GM21619 (cell line): ENCODE data around the gene TMEM60.
"Not testable (repeated sequence)": the region's sequence is repeated elsewhere in the genome, so short reads cannot be mapped to it uniquely, and the experiment has no call there.

Experiments
- ATAC-seq: cut with Tn5 transposase; IDR thresholded peaks from one replicate; pipeline ENCODE4 v1.9.1; 2021; ENCODE audit not compliant: unreplicated experiment

The TMEM60 gene, protein sequence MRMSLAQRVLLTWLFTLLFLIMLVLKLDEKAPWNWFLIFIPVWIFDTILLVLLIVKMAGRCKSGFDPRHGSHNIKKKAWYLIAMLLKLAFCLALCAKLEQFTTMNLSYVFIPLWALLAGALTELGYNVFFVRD

GRCh38 chr7:77798394-77799077, at the start of gene TMEM60, which contains the start of gene PHTF2:
TMEM60 (minus strand) TSS chr7:77798434; CDS start chr7:77794373, 4,061 bp downstream.
PHTF2 (plus strand) TSS chr7:77798773.
- ATAC-seq = peak; percentile 90

- no peak for ATAC-seq
Observed at GRCh38 chr7:77846317-77847092, 48.3 kb upstream of the TMEM60 start.

GRCh38 chr7:77843194-77843593, 45.0 kb upstream of the TMEM60 start:
- ATAC-seq = no peak

DNA sequence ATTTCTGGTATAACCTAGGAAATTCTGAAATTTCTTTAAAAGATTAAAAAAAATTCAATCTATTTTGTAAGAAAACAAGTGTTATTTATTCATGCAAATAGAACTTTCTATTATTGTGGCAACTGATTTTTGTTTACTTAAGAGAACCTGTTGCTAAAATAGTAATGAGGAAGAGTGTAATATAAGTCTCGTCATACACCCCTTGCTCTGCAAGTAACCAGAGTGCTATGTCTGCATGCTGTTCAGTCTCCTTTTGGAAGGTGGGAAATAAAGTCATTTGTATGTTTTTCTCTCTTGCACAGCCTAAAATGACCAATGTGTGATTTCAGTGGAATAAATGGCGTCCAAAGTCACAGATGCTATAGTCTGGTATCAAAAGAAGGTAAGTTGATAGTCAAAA, 41.7 kb upstream of the TMEM60 start:
- no peak for ATAC-seq

GRCh38 chr7:77838929-77839491, 40.8 kb upstream of the TMEM60 start:
- ATAC-seq = no peak

GRCh38 chr7:77837966-77838365, 39.7 kb upstream of the TMEM60 start:
- ATAC-seq = no peak

GRCh38 chr7:77837275-77837674, 39.0 kb upstream of the TMEM60 start:
- no peak for ATAC-seq

GRCh38 chr7:77836425-77836824, 38.2 kb upstream of the TMEM60 start:
- not testable (repeated sequence) for ATAC-seq

DNA sequence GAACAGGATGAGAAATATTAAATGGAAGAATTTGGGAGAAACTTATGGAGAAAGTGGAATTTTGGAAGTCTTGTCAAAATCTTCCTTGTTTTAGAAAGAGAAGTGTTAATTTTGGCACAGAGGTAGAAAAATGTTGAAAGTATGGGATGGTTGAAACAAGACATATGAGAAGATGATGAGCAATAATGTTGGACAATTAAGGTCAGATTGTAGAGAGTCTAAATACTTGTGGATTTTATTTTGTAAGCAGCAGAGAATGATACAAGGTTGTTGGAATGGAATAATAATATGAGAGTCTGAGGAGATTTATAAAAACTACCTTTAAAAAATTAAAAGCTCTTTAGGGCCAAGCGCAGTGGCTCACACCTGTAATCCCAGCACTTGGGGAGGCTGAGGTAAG, 34.9 kb upstream of the TMEM60 start:
- no peak for ATAC-seq

DNA sequence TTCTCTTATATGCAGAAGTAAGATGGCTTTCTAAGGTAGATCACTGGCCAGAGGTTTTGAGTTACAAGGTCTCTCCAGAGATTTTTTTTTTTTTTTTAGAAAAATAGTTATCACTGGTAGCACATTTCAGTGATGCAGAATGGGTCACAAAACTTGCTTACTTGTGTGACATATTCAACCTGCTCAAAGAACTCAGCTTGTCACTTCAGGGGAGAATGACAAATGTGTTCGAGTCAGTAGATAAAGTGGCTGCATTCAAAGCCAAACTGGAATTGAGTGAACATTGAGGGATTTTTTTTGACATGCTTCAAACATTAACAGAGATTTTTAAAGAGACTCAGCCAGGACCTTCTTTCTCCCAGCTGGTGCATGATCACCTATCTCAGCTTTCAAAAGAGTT, 33.7 kb upstream of the TMEM60 start:
- ATAC-seq = no peak

DNA sequence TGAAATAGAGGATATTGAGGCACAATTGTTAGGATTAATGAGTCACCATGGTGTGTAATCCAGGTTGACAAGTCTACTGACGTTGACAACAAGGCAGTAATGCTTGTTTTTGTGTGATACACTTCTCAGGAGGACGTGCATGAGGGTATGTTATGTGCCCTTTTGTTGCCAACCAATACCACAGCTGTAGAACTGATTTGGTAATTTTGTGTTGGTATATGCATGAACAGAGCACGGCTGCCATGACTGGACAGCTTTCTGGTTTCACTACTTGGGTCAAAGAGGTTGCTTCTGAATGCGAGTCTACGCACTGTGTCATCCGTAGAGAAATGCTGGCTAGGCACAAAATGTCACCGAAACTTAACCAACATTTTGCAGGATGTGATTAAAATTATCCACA, 33.2 kb upstream of the TMEM60 start:
- no peak for ATAC-seq

GRCh38 chr7:77830649-77831355, 32.6 kb upstream of the TMEM60 start:
- ATAC-seq = no peak

DNA sequence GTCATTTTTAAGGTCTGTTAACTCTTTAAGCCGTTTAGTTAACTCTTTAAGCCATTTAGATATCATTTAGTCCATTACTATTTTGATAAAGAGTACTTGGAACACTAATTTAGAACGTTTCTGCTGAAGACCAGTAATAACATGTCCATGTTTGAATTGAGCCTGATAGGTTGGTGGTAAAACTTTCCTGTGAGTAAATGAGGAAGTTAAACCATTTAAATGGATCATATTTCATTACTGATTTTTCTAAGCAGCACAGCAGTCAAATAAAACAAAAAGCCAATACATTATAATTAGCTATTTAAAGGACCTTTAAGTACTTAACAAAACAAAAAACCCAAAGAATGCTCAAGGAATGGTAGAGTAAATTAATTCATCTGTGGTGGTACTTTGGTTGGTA, 29.8 kb upstream of the TMEM60 start:
- no peak for ATAC-seq

DNA sequence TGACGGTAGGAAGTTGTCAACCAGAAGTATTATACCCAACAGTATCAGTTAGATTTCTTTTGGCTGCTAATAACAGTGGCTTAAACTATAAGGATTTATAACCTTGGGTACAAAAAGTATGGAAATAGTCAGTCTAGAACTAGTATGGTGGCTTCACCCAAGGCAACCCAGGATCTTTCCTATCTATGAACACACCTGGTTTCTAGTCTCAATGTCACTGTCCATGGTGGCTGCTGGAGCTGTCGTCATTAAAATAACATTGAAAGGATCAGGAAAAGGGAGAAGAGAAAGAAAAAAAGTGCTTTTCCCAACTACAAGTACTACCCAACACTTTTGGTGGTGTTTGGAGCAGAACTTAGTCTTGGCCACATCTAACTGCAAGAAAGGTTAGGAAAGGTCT, 28.1 kb upstream of the TMEM60 start:
- ATAC-seq = no peak

DNA sequence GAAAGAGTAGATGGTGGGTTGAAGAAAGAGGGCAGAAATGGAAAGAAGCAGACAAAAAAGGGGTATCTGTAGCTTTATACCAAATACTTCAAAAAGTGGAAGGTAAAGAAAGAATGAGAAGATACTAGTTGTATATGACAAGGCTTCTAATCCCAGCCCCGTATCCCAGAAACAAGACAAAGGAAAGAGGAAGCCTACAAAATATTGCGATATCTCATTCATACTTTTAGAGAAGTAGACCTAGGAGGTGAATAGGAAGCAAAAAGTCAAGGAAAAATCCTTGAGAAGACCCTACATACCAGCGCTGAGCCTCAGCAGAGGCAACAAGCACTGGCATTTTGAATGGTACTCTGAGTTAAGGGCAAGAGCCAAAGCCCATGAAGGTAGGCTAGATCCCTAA, 26.9 kb upstream of the TMEM60 start:
- ATAC-seq = no peak

DNA sequence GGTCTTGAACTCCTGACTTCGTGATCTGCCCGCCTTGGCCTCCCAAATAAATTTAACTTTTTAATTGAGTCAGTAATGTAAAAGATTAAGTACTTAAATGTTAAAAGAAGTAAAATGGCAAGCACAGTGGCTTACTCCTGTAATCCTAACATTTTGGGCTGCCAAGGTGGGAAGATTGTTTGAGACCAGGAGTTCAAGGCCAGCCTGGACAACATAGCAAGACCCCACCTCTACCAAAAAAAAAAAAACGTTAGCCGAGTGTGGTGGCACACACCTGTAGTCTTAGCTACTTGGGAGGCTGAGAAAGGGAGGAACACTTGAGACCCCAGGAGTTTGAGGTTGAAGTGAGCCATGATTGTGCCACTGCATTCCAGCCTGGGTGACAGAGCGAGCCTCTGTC, 26.4 kb upstream of the TMEM60 start:
- ATAC-seq = no peak

DNA sequence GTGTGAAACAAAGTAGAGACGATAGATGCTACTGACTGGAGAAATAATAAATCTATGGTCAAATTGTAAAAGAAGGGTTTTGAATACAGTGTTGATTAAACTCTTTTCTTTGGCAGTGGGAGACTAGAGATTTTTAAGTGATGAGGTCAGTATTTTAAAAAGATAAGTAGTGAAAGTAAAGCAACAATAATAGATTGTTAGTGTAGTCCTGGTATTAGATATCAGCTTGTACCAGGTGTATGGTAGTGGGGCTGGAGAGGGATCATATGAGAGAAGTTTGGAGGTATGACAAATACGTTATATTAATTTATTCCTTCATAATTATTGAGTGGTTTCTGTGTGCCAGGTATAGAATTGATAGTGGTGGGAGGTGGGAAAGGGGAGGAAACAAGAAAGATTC, 25.6 kb upstream of the TMEM60 start:
- no peak for ATAC-seq

DNA sequence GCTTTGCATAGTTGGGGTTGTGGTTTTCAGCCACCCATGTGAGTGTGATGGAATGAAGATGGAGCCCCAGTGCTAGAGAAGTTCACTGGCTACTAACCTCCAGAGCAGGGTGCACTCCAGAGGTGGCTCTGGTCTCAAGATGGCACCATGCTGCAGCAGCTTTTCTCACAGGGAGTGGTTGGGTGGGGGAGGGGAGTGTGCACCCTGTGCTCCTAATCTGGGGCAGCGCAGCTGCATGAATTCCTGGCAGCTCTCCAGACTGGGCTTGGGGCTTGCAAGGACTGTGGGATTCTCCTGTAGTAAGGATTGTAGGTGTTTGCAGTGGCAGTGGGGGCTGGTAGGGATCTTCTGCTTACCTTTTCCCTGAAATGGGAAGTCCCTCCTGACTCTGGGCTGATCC, 24.0 kb upstream of the TMEM60 start:
- no peak for ATAC-seq

GRCh38 chr7:77820967-77821366, 22.7 kb upstream of the TMEM60 start:
- no peak for ATAC-seq

- no peak for ATAC-seq
Observed at GRCh38 chr7:77819021-77819420, 20.8 kb upstream of the TMEM60 start.

- no peak for ATAC-seq
Observed at GRCh38 chr7:77813180-77813579, 14.9 kb upstream of the TMEM60 start.
